ENCODE data around the gene FNDC7.

DNA sequence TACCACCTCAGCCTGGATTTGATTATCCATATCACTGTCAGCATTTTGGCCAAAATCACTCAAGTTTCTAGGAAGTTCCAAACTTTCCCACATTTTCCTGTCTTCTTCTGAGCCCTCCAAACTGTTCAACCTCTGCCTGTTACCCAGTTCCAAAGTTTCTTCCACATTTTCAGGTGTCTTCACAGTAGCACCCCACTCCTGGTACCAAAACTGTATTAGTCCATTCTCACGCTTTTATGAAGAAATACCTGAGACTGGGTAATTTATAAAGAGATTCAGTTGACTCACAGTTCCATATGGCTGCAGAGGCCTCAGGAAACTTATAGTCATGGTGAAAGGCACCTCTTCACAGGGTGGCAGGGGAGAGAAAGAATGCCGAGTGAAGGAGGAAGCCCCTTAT is 73.2 kb downstream of the FNDC7 start:
- TF ChIP-seq CTCF (IDR thresholded peaks at IDR 0.05) (no peak), POLR2A (IDR thresholded peaks at IDR 0.05) (no peak)
